ENCODE data around the gene ARAP2.

ARAP2 gene

GRCh38 chr4:36174570-36174969, 69.7 kb downstream of the ARAP2 start:
- no peak for DNase-seq

GRCh38 chr4:36173905-36174304, 70.4 kb downstream of the ARAP2 start:
- no peak for DNase-seq

DNA sequence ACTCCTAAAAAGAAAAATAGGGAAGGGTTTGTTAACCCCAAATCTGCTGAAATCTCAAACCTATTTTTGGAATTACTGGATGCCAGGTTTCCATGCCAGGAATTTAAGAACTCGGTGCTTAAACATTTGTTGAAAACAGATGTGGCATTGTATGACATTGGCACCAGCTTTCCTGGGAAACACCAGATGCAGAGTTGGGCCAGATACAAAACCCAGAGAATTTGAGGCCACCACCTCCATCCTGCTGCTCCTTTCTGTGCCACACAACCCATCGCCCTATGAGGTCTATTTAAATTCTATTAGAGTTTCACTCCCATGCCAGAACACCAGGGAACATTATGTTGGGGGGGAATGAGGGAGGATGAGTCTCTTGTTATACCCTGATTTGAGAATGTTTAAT, 71.7 kb downstream of the ARAP2 start:
- DNase-seq = no peak

GRCh38 chr4:36168127-36168878, 76.0 kb downstream of the ARAP2 start:
- no peak for DNase-seq

- no peak for DNase-seq
Measured at GRCh38 chr4:36165631-36166005, 78.7 kb downstream of the ARAP2 start.

- DNase-seq = no peak
Measured at GRCh38 chr4:36164900-36165630, 79.2 kb downstream of the ARAP2 start.

- no peak for DNase-seq
Measured at GRCh38 chr4:36163198-36163597, 81.1 kb downstream of the ARAP2 start.

DNA sequence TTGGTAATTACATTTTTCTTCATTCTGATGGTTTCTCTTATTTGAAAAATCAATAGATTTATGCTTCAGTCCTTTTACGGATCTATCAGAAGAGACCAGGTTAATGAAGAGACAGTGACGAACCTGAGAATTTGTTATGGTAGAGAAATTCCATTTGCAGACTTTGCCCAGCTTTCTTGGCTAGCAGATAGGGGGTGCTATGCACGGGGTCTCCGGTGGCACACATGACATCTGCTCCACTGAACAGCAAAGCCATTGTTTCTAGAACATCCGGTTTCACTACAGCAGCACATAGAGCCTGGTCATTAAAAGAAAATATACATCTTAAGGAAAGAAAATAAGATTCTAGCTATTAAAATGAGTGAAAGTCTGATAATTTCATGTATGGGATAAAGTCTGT, 85.1 kb downstream of the ARAP2 start:
- DNase-seq = no peak

GRCh38 chr4:36152735-36153134, 91.6 kb downstream of the ARAP2 start:
- no peak for DNase-seq

DNA sequence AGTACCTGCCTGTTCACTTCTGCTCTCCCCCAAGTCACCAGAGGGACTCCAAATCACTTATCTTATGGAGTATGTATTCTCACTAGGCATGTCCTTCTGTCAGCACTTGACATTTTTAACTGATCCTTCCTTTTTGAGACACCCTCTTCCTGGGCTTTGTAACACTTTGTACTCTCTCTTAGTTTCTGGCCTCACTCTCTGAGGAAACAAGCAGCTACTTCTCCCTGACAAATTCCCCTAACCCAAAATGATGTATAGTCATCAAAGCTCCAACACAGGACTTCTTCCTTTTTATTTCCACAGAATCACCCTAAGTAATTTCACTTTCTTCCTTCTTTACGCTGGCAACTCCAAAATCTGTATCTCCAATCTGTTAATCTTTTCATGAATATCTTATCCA, 101.8 kb downstream of the ARAP2 start:
- DNase-seq = no peak

GRCh38 chr4:36141186-36141585, 103.1 kb downstream of the ARAP2 start:
- no peak for DNase-seq

GRCh38 chr4:36140421-36140820, 103.9 kb downstream of the ARAP2 start:
- DNase-seq = no peak

- DNase-seq = no peak
Measured at GRCh38 chr4:36138220-36138619, 106.1 kb downstream of the ARAP2 start.

DNA sequence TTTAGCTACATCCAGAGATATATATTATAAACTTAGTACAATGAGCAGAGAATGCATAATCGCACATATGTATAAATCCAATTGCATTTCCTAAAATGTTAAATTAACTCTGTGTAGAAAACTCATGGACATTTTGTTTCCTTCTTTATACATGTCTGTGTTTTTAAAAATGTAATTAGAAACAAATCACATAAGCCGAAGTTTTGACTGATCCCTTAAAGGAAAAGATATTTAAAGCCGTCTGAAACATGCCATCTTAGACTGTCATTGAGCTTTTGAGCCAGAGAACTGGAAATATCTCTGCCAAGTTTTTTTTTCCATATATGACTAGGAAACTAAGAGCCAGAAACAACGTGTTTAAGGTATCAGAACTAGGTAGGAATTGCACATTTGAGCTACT, 107.0 kb downstream of the ARAP2 start:
- no peak for DNase-seq

- DNase-seq = no peak
Measured at GRCh38 chr4:36133658-36134057, 110.7 kb downstream of the ARAP2 start.

GRCh38 chr4:36133086-36133485, 111.2 kb downstream of the ARAP2 start:
- DNase-seq = no peak

- no peak for DNase-seq
Measured at GRCh38 chr4:36130641-36131040, 113.7 kb downstream of the ARAP2 start.

DNA sequence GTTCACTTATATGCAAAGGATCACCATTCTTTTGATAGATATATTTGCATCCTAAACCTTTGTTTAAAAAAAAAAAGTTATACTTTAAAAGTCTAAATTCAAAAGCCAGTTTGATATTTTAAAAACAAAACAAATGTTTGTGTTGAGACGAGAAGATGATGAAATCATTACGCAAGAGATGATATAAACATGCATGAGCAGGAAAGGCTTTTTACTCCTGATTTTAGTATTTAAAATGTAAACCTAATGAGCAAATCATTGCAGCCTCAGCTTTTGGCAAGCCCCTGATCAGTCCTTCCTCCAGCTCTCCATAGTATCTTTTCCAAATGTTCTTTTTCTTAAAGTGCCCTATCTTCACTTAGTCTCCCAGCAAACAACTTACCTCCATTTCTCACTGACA, 115.6 kb downstream of the ARAP2 start:
- no peak for DNase-seq

GRCh38 chr4:36123906-36124305, 120.4 kb downstream of the ARAP2 start:
- no peak for DNase-seq

- DNase-seq = no peak
Measured at GRCh38 chr4:36115312-36115711, 129.0 kb downstream of the ARAP2 start.

DNA sequence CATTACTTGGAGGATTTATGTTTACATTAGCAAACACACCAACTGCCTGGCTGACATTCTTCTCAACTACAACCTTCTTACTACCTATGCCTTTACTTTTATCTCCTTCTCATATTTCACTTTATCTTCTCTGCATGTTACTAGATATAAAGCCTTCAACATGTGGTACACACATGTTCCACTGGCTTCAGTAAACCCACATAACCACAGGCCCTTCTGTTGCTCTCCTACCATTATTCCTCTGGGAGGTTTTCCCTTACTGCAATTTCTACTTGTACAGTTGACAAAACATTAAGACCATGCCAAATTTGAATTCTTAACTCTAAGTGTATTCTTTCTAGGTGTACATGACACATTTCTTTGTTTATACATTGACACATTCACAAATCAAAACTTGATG, 133.1 kb downstream of the ARAP2 start:
- no peak for DNase-seq

GRCh38 chr4:36099509-36099908, 144.8 kb downstream of the ARAP2 start:
- DNase-seq = no peak

GRCh38 chr4:36094995-36095394, 149.3 kb downstream of the ARAP2 start:
- DNase-seq = no peak

- DNase-seq = no peak
Measured at GRCh38 chr4:36091997-36092396, 152.3 kb downstream of the ARAP2 start.

DNA sequence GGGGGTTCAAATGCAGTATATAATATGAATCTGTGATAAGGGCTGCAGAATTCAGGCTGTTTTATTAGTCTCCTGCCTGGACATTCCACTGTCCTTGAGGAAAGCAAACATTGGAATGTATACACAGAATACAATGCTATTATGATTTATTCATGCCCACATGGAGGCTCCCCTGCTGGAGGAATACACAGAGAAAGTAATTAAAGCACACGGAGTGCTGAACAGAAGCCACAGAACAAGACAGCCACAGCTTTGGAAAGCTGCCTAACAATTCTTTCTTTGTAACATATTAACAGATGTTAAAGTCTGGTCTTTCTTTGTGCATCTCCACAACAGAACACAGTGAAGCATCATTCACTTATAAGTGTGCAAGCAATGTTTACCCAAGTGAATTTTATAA, 155.8 kb downstream of the ARAP2 start:
- no peak for DNase-seq

Data from cortex of kidney (tissue), 1 donor.